ENCODE results near the gene GPX4. TPM values are rescaled to one million over a fixed set of nuclear protein-coding genes. Genes with fewer than 3 reads are reported as not detected.
A peak's percentile ranks its signal among the peaks of the same experiment; 100 is the strongest.

Gene GPX4
- total and polyA plus RNA-seq, 2 of the 13 experiments (the other 11 are each of a cell fraction or from before 2014, with no cell fraction given): 535 to 613 TPM

- in situ Hi-C loops (cut with HindIII; ENCODE audit: extremely low pct_ligation_motif_present, low pct_unique_long_range_greater_than_20kb): no loop called here
- TF ChIP-seq CCAR2 (optimal IDR thresholded peaks at IDR 0.05; ENCODE audit: low read depth, low read length) (no peak), NFYB (CRISPR knock-in tag; IDR thresholded peaks at IDR 0.05) (no peak), ZNF136 (CRISPR knock-in tag; IDR thresholded peaks at IDR 0.05; ENCODE audit: low read depth) (no peak), TSC22D2 (CRISPR knock-in tag; IDR thresholded peaks at IDR 0.05; ENCODE audit: borderline replicate concordance) (no peak), CENPX (CRISPR knock-in tag; IDR thresholded peaks at IDR 0.05) (no peak), ZNF660 (CRISPR knock-in tag; IDR thresholded peaks at IDR 0.05; ENCODE audit: borderline replicate concordance, low read depth) (no peak), ZBED4 (CRISPR knock-in tag; IDR thresholded peaks at IDR 0.05; ENCODE audit: borderline replicate concordance) (no peak), HNRNPL (IDR thresholded peaks at IDR 0.05; ENCODE audit: low read depth, low read length) (0 out of 2 replicates have a peak, but pooled peaks have one; percentile 7), ZNF432 (CRISPR knock-in tag; IDR thresholded peaks at IDR 0.05; ENCODE audit: borderline replicate concordance) (no peak), GATAD2A (CRISPR knock-in tag; IDR thresholded peaks at IDR 0.05) (no peak), NFRKB (IDR thresholded peaks at IDR 0.05) (no peak), ZNF768 (CRISPR knock-in tag; IDR thresholded peaks at IDR 0.05) (no peak), RFXAP (CRISPR knock-in tag; IDR thresholded peaks at IDR 0.05; ENCODE audit: borderline replicate concordance) (no peak), RBFOX2 (IDR thresholded peaks at IDR 0.05; ENCODE audit: low read depth, low read length) (peak; percentile 70)
- TF ChIP-seq, protein P1, sequence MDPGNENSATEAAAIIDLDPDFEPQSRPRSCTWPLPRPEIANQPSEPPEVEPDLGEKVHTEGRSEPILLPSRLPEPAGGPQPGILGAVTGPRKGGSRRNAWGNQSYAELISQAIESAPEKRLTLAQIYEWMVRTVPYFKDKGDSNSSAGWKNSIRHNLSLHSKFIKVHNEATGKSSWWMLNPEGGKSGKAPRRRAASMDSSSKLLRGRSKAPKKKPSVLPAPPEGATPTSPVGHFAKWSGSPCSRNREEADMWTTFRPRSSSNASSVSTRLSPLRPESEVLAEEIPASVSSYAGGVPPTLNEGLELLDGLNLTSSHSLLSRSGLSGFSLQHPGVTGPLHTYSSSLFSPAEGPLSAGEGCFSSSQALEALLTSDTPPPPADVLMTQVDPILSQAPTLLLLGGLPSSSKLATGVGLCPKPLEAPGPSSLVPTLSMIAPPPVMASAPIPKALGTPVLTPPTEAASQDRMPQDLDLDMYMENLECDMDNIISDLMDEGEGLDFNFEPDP (CRISPR knock-in tag; conservative IDR thresholded peaks at IDR 0.05): no peak
Measured at GRCh38 chr19:1108291-1109031, 4.7 kb downstream of the GPX4 start.

More at GRCh38 chr19:1108291-1109031, 4.7 kb downstream of the GPX4 start:
- Histone ChIP-seq H3K4me3 (replicated peaks in 1 of 3; ENCODE audit: insufficient read depth in 1 of 3, low read depth in 2 of 3, low read length in 3 of 3) (no peak overlapping the region), H3K4me2 (ENCODE audit: low read depth, low read length) (no peak overlapping the region), H3K4me1 (ENCODE audit: insufficient read depth, low read length) (peaks cover 34% of the 10 kb centered on the region), H3K9ac (ENCODE audit: insufficient read depth, low read depth, low read length) (no peak overlapping the region), H3K27ac (ENCODE audit: extremely low read length, insufficient read depth, low read length) (no peak overlapping the region), H4K20me1 (ENCODE audit: insufficient read depth, low read length) (peaks cover 15% of the 10 kb centered on the region; the same call in 1 of the 2 replicates), H3K27me3 (ENCODE audit: control insufficient read depth in 1 of 2, insufficient read depth in 2 of 2, low read length in 2 of 2) (no peaks in the 10 kb centered on the region), H3K9me3 (ENCODE audit: low read length) (no peaks in the 10 kb centered on the region), H3K79me2 (ENCODE audit: insufficient read depth, low read length) (peaks cover 11% of the 10 kb centered on the region), H2AFZ (ENCODE audit: low read length) (no peak overlapping the region), H3K36me3 (replicated peaks in 1 of 2; ENCODE audit: control insufficient read depth in 1 of 2, insufficient read depth in 2 of 2, low read length in 2 of 2) (peaks cover 10 to 20% of the 10 kb centered on the region in 2 experiments; a peak in 4 of 5 replicates)
- POLR2A ChIA-PET: interaction anchor here (0.6 to 1.2 kb wide), 2 partner anchors 10 to 130 kb away, joined by 4 to 6 read pairs; no protein-coding TSS in a partner anchor
- CTCF ChIA-PET (ENCODE audit: low intra/inter-chr PET ratio, low total read pairs): no interaction called here
- ATAC-seq (no peak), FAIRE-seq (no peak), DNase-seq (ENCODE audit: low spot score) (no peak)
- no TSS peak for BruUV-seq (replicated peaks)
- intact Hi-C loops (cut with micrococcal nuclease; ENCODE audit: unreplicated experiment): loop anchor here (10.0 kb wide), 1 partner anchor 54 kb away; no protein-coding TSS in a partner anchor
- 98% methylated on average over 62 of the region's 89 CpGs for WGBS (ENCODE audit: low lambda C conversion rate)
